OCI-LY1 (cell line): ENCODE measurements around the gene PCDHA11.
"Not testable (repeated sequence)": the region's sequence is repeated elsewhere in the genome, so short reads cannot be mapped to it uniquely, and the experiment has no call there.

Experiments used
- H2AFZ ChIP-seq: fragments of 200-600 bp; sonication (generic), shearing (Covaris generic); 2 replicates; pipeline ENCODE4 v1.6.0; 2014; ENCODE audit warnings: antibody characterized with exemption, mild to moderate bottlenecking, low read length
- H3F3A ChIP-seq: fragments of 200-600 bp; sonication (generic), shearing (Covaris generic); 2 replicates; pipeline ENCODE4 v1.6.0; 2014; ENCODE audit warnings: mild to moderate bottlenecking, antibody characterized with exemption, low read length, moderate library complexity; ENCODE audit not compliant: insufficient read depth
- H3K27ac ChIP-seq: fragments of 200-600 bp; sonication (generic); 2 replicates; pipeline ENCODE4 v1.5.1; 2014; ENCODE audit warnings: low read length, mixed run types, mild to moderate bottlenecking, low read depth; ENCODE audit not compliant: poor library complexity, severe bottlenecking
- H3K27me3 ChIP-seq: fragments of 200-600 bp; sonication (generic); 2 replicates; pipeline ENCODE4 v1.6.0; 2014; ENCODE audit warnings: antibody characterized with exemption, mild to moderate bottlenecking, low read length, moderate library complexity; ENCODE audit not compliant: insufficient read depth
- H3K36me3 ChIP-seq: fragments of 200-600 bp; sonication (generic); 2 replicates; pipeline ENCODE4 v1.6.1; 2014; ENCODE audit warnings: mild to moderate bottlenecking, antibody characterized with exemption, low read length, moderate library complexity, mixed read lengths; ENCODE audit not compliant: insufficient read depth
- H3K4me1 ChIP-seq: fragments of 200-600 bp; sonication (generic); 2 replicates; pipeline ENCODE4 v1.5.1; 2014; ENCODE audit warnings: mild to moderate bottlenecking, low read length, moderate library complexity; ENCODE audit not compliant: insufficient read depth, severe bottlenecking
- H3K4me2 ChIP-seq: fragments of 200-600 bp; sonication (generic), shearing (Covaris generic); 2 replicates; pipeline ENCODE4 v1.6.1; 2014; ENCODE audit warnings: low read length
- H3K4me3 ChIP-seq: fragments of 200-600 bp; sonication (generic); 2 replicates; pipeline ENCODE4 v1.5.1; 2014; ENCODE audit warnings: low read length, low read depth, mild to moderate bottlenecking, mixed read lengths; ENCODE audit not compliant: poor library complexity, severe bottlenecking
- H3K79me2 ChIP-seq: fragments of 200-600 bp; shearing (Covaris generic); 2 replicates; pipeline ENCODE4 v1.6.1; 2016; ENCODE audit warnings: mixed run types, low read length, mixed read lengths; ENCODE audit not compliant: insufficient read depth
- H3K9ac ChIP-seq: fragments of 200-600 bp; sonication (generic), shearing (Covaris generic); 2 replicates; pipeline ENCODE4 v1.6.1; 2014; ENCODE audit warnings: mild to moderate bottlenecking, low read length, mixed read lengths
- H3K9me2 ChIP-seq: fragments of 200-600 bp; sonication (generic), shearing (Covaris generic); 2 replicates; pipeline ENCODE4 v1.6.1; 2014; ENCODE audit warnings: low read depth, mild to moderate bottlenecking, low read length, mixed read lengths
- H3K9me3 ChIP-seq: fragments of 200-600 bp; shearing (Covaris generic); 2 replicates; pipeline ENCODE4 v1.6.1; 2014; ENCODE audit warnings: low read length, mixed read lengths
- H4K20me1 ChIP-seq: fragments of 200-600 bp; sonication (generic), shearing (Covaris generic); 2 replicates; pipeline ENCODE4 v1.6.0; 2016; ENCODE audit warnings: mild to moderate bottlenecking, low read length; ENCODE audit not compliant: insufficient read depth
- EZH2 ChIP-seq: fragments of 200-600 bp; sonication (generic), shearing (Covaris generic); IDR thresholded peaks from 2 replicates; pipeline ENCODE4 v1.8.0; 2017; ENCODE audit warnings: borderline replicate concordance, mixed run types, mild to moderate bottlenecking, antibody characterized with exemption, low read length, moderate library complexity, mixed read lengths
- TF ChIP-seq, protein P1 (sequence below): fragments of 200-600 bp; sonication (generic), shearing (Covaris generic); IDR thresholded peaks from 2 replicates; pipeline ENCODE4 v1.5.1; 2017; ENCODE audit warnings: mild to moderate bottlenecking, antibody characterized with exemption, low read length, moderate library complexity, mixed read lengths

The PCDHA11 gene

DNA sequence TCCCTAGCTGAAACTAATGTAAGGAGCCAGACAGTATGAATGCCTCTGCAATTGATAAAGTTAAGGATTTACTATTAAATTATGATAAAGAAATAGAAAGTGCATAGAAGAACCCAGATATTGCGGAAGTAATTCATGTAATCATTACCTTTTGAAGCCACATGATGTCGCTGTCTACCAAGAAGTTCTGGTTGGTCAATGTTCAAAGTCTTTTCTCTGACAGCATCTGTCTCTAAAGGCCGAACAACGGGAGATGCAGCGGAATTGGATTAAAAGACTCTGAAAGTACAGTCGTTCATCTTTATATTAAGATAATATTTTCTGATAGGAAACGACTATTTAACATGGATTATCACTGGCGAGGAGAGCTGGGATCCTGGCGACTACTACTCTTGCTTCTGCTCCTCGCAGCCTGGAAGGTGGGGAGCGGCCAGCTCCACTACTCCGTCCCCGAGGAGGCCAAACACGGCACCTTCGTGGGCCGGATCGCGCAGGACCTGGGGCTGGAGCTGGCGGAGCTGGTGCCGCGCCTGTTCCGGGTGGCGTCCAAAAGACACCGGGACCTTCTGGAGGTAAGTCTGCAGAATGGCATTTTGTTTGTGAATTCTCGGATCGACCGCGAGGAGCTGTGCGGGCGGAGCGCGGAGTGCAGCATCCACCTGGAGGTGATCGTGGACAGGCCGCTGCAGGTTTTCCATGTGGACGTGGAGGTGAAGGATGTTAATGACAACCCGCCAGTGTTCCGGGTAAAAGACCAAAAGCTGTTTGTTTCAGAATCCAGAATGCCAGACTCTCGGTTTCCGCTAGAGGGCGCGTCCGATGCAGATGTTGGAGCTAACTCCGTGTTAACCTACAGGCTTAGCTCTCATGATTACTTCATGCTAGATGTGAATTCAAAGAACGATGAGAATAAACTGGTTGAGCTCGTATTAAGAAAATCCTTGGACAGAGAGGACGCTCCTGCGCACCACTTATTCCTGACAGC is 27.5 kb upstream of the PCDHA11 start, which contains the start of gene PCDHA8:
Gene PCDHA8 (plus strand): TSS at position 210 of the 985 bp plus-strand sequence. CDS start 135 bp downstream, at position 345.
- H3K27me3 ChIP-seq, result no peaks in the 10 kb centered on the region
- no peak within 1 kb of the TSS for H2AFZ ChIP-seq
- no peaks in the 10 kb centered on the region for H3F3A ChIP-seq
- no peaks in the 10 kb centered on the region for H3K9me2 ChIP-seq
- no peaks in the 10 kb centered on the region for H3K9me3 ChIP-seq
- no peaks in the 10 kb centered on the region for H3K4me1 ChIP-seq
- H3K36me3 ChIP-seq, result no peaks in the 10 kb centered on the region
- no peak for TF ChIP-seq EZH2
- TF ChIP-seq, protein P1, sequence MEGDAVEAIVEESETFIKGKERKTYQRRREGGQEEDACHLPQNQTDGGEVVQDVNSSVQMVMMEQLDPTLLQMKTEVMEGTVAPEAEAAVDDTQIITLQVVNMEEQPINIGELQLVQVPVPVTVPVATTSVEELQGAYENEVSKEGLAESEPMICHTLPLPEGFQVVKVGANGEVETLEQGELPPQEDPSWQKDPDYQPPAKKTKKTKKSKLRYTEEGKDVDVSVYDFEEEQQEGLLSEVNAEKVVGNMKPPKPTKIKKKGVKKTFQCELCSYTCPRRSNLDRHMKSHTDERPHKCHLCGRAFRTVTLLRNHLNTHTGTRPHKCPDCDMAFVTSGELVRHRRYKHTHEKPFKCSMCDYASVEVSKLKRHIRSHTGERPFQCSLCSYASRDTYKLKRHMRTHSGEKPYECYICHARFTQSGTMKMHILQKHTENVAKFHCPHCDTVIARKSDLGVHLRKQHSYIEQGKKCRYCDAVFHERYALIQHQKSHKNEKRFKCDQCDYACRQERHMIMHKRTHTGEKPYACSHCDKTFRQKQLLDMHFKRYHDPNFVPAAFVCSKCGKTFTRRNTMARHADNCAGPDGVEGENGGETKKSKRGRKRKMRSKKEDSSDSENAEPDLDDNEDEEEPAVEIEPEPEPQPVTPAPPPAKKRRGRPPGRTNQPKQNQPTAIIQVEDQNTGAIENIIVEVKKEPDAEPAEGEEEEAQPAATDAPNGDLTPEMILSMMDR, result peak; percentile 63
- no peak within 1 kb of the TSS for H3K4me3 ChIP-seq
- H3K27ac ChIP-seq, result no peak within 1 kb of the TSS
- no peaks in the 10 kb centered on the region for H4K20me1 ChIP-seq
- H3K9ac ChIP-seq, result no peak within 1 kb of the TSS
- no peak within 1 kb of the TSS for H3K4me2 ChIP-seq
- H3K79me2 ChIP-seq, result no peaks in the 10 kb centered on the region

DNA sequence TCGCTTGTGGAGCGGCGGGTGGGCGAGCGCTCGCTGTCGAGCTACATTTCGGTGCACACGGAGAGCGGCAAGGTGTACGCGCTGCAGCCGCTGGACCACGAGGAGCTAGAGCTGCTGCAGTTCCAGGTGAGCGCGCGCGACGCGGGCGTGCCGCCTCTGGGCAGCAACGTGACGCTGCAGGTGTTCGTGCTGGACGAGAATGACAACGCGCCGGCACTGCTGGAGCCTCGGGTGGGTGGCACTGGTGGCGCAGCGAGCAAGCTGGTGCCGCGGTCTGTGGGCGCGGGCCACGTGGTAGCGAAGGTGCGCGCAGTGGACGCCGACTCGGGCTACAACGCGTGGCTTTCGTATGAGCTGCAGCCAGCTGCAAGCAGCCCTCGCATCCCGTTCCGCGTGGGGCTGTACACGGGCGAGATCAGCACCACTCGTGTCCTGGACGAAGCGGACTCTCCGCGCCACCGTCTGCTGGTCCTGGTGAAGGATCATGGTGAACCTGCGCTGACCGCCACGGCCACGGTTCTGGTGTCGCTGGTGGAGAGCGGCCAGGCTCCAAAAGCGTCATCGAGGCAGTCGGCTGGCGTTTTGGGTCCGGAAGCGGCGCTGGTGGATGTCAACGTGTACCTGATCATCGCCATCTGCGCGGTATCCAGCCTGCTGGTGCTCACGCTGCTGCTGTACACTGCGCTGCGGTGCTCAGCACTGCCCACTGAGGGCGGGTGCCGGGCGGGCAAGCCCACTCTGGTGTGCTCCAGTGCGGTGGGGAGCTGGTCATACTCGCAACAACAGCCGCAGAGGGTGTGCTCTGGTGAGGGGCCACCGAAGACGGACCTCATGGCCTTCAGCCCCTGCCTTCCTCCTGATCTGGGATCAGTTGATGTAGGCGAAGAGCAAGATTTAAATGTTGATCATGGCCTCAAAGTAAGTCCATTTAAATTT is 25.7 kb upstream of the PCDHA11 start:
- Histone ChIP-seq H3K9me3 (no peaks in the 10 kb centered on the region), H3K9me2 (no peaks in the 10 kb centered on the region), H3K27me3 (no peaks in the 10 kb centered on the region), H3K27ac (no peak overlapping the region), H2AFZ (no peak overlapping the region), H3K4me1 (no peaks in the 10 kb centered on the region), H3F3A (no peaks in the 10 kb centered on the region), H3K4me3 (no peak overlapping the region), H4K20me1 (no peaks in the 10 kb centered on the region), H3K36me3 (no peaks in the 10 kb centered on the region), H3K79me2 (no peaks in the 10 kb centered on the region), H3K9ac (no peak overlapping the region), H3K4me2 (no peak overlapping the region)
- no peak for TF ChIP-seq EZH2
- TF ChIP-seq, protein P1, result no peak

DNA sequence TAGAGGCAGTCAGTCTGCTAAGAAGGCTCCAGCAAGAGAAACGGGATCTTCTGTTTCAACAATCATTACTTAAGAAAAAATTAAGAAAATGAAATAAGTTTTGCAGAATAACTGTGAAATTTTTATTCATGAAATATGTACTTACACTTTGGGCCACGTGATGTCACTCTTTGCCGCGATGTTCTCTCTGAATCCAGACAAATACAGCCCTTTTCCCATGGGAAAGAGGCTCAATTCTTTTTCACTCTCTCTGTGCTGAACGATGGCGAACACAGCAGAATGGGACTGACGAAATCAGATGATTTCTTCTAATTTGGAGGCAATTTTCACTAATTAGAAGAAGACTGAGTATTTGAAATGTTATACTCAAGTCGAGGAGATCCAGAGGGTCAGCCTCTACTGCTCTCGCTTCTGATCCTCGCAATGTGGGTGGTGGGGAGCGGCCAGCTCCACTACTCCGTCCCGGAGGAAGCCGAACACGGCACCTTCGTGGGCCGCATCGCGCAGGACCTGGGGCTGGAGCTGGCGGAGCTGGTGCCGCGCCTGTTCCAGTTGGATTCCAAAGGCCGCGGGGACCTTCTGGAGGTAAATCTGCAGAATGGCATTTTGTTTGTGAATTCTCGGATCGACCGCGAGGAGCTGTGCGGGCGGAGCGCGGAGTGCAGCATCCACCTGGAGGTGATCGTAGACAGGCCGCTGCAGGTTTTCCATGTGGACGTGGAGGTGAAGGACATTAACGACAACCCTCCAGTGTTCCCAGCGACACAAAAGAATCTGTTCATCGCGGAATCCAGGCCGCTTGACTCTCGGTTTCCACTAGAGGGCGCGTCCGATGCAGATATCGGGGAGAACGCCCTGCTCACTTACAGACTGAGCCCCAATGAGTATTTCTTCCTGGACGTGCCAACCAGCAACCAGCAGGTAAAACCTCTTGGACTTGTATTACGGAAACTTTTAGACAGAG is 20.3 kb upstream of the PCDHA11 start, which contains the start of gene PCDHA9:
Gene PCDHA9 (plus strand): TSS at position 244 of the 964 bp plus-strand sequence. CDS start 114 bp downstream, at position 358.
- not testable (repeated sequence) for H3K4me1 ChIP-seq, H3K79me2 ChIP-seq, H3K4me2 ChIP-seq, H3K27me3 ChIP-seq, H4K20me1 ChIP-seq, H3K9me3 ChIP-seq, H3K9ac ChIP-seq, H3F3A ChIP-seq, H3K4me3 ChIP-seq, H3K9me2 ChIP-seq, H3K27ac ChIP-seq, H3K36me3 ChIP-seq, H2AFZ ChIP-seq

DNA sequence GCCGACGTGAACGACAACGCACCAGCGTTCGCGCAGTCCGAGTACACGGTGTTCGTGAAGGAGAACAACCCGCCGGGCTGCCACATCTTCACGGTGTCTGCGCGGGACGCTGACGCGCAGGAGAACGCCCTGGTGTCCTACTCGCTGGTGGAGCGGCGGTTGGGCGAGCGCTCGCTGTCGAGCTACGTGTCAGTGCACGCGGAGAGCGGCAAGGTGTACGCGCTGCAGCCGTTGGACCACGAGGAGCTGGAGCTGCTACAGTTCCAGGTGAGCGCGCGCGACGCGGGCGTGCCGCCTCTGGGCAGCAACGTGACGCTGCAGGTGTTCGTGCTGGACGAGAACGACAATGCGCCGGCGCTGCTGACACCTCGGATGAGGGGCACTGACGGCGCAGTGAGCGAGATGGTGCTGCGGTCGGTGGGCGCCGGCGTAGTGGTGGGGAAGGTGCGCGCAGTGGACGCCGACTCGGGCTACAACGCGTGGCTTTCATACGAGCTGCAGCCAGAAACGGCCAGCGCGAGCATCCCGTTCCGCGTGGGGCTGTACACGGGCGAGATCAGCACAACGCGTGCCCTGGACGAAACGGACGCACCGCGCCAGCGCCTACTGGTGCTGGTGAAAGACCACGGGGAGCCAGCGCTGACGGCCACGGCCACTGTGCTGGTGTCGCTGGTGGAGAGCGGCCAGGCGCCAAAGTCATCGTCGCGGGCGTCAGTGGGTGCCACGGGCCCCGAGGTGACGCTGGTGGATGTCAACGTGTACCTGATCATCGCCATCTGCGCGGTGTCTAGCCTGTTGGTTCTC is 18.7 kb upstream of the PCDHA11 start:
- H3K4me1 ChIP-seq, H3K4me2 ChIP-seq, H3K36me3 ChIP-seq, H3K9me3 ChIP-seq, H3K27ac ChIP-seq, H3K4me3 ChIP-seq, H3K27me3 ChIP-seq, H2AFZ ChIP-seq, H4K20me1 ChIP-seq, H3K9me2 ChIP-seq, H3K79me2 ChIP-seq, H3K9ac ChIP-seq, H3F3A ChIP-seq: not testable (repeated sequence)
